GM23338 (cell line): ENCODE measurements around the gene SNORC. TPM values are rescaled to one million over a fixed set of nuclear protein-coding genes. Genes with fewer than 3 reads are reported as not detected.
A peak's percentile ranks its signal among the peaks of the same experiment; 100 is the strongest.

Source experiments
- ATAC-seq: fragments of 200-7000 bp; cut with Tn5 transposase; 3 replicates; pipeline ENCODE4 v1.9.1; 2020
- DNase-seq: peaks from one replicate; pipeline ENCODE4 v3.0.0-alpha.2; 2015; ENCODE audit warnings: low spot score
- H2AFZ ChIP-seq: fragments of 200-600 bp; sonication (generic); 2 replicates; pipeline ENCODE4 v1.8.0; 2016; ENCODE audit warnings: antibody characterized with exemption, mild to moderate bottlenecking, moderate library complexity
- H3F3A ChIP-seq: fragments of 200-600 bp; sonication (generic); replicated peaks from 2 replicates; pipeline ENCODE4 v1.8.0; 2017; ENCODE audit warnings: antibody characterized with exemption, mixed run types, low read depth
- H3K27ac ChIP-seq: fragments of 200-600 bp; sonication (generic); 2 replicates; pipeline ENCODE4 v1.6.1; 2016; ENCODE audit warnings: low read depth
- H3K27me3 ChIP-seq: fragments of 200-600 bp; sonication (generic); 2 replicates; pipeline ENCODE4 v1.8.0; 2016; ENCODE audit warnings: mild to moderate bottlenecking, mixed run types, moderate library complexity; ENCODE audit not compliant: insufficient read depth
- H3K36me3 ChIP-seq: fragments of 200-600 bp; sonication (generic); 2 replicates; pipeline ENCODE4 v1.8.0; 2016; ENCODE audit warnings: mild to moderate bottlenecking; ENCODE audit not compliant: insufficient read depth
- H3K4me1 ChIP-seq: fragments of 200-600 bp; sonication (generic); 2 replicates; pipeline ENCODE4 v1.8.0; 2016; ENCODE audit warnings: mild to moderate bottlenecking, moderate library complexity; ENCODE audit not compliant: insufficient read depth
- H3K4me2 ChIP-seq: fragments of 200-600 bp; sonication (generic); 2 replicates; pipeline ENCODE4 v1.7.1; 2017; ENCODE audit warnings: mixed run types
- H3K4me3 ChIP-seq: fragments of 200-600 bp; sonication (generic); 2 replicates; pipeline ENCODE4 v1.6.1; 2016; ENCODE audit warnings: mixed run types
- H3K79me2 ChIP-seq: fragments of 200-600 bp; sonication (generic); replicated peaks from 2 replicates; pipeline ENCODE4 v1.8.0; 2017; ENCODE audit warnings: mild to moderate bottlenecking; ENCODE audit not compliant: insufficient read depth
- H3K9me2 ChIP-seq: fragments of 200-600 bp; sonication (generic); 2 replicates; pipeline ENCODE4 v1.8.0; 2017; ENCODE audit not compliant: insufficient read depth
- H4K20me1 ChIP-seq: fragments of 200-600 bp; sonication (generic); replicated peaks from 2 replicates; pipeline ENCODE4 v1.8.0; 2017; ENCODE audit warnings: mild to moderate bottlenecking; ENCODE audit not compliant: insufficient read depth
- H3K27ac Mint-ChIP-seq: 2 replicates; pipeline ENCODE4 v1.8.0; 2020; ENCODE audit warnings: inconsistent platforms, mild to moderate bottlenecking, moderate library complexity, mixed read lengths
- H3K27me3 Mint-ChIP-seq: 3 replicates; pipeline ENCODE4 v1.8.0; 2022; ENCODE audit warnings: low read depth, mild to moderate bottlenecking, moderate library complexity, mixed read lengths, inconsistent platforms; ENCODE audit not compliant: insufficient read depth, poor library complexity
- H3K36me3 Mint-ChIP-seq: 3 replicates; pipeline ENCODE4 v1.8.0; 2021; ENCODE audit warnings: low read depth, mild to moderate bottlenecking, inconsistent platforms, moderate library complexity, mixed read lengths
- H3K4me1 Mint-ChIP-seq: 3 replicates; pipeline ENCODE4 v1.8.0; 2020; ENCODE audit warnings: mild to moderate bottlenecking, inconsistent platforms, mixed read lengths
- H3K4me3 Mint-ChIP-seq: 3 replicates; pipeline ENCODE4 v1.8.0; 2021; ENCODE audit warnings: moderate library complexity, mild to moderate bottlenecking, inconsistent platforms, mixed read lengths
- H3K9me3 Mint-ChIP-seq: 3 replicates; pipeline ENCODE4 v1.8.0; 2020; ENCODE audit warnings: moderate library complexity, mild to moderate bottlenecking, inconsistent platforms, mixed read lengths
- CTCF ChIP-seq, 2 experiments: fragments of 200-600 bp in 1 of 2; sonication (generic) in 1 of 2; conservative IDR thresholded peaks; 2 replicates each; pipeline versions ENCODE4 v1.5.1 to v1.6.1; 2016 to 2017; ENCODE audit warnings: antibody characterized with exemption in 2 of 2, low read depth in 2 of 2, mild to moderate bottlenecking in 2 of 2, moderate library complexity in 1 of 2
- EZH2 ChIP-seq: fragments of 200-600 bp; sonication (generic); IDR thresholded peaks from one replicate; pipeline ENCODE4 v1.8.0; 2017; ENCODE audit warnings: antibody characterized with exemption, mild to moderate bottlenecking, low read depth; ENCODE audit not compliant: unreplicated experiment
- JUNB ChIP-seq: IDR thresholded peaks from one replicate; pipeline ENCODE4 v1.6.1; 2016; ENCODE audit warnings: antibody characterized with exemption; ENCODE audit not compliant: unreplicated experiment
- NANOG ChIP-seq: IDR thresholded peaks from 2 replicates; pipeline ENCODE4 v1.6.1; 2016; ENCODE audit warnings: antibody characterized with exemption, borderline replicate concordance
- POLR2AphosphoS5 ChIP-seq: IDR thresholded peaks from 2 replicates; pipeline ENCODE4 v1.6.1; 2016; ENCODE audit warnings: antibody characterized with exemption, low read depth
- REST ChIP-seq: IDR thresholded peaks from one replicate; pipeline ENCODE4 v1.6.1; 2018; ENCODE audit warnings: antibody characterized with exemption; ENCODE audit not compliant: unreplicated experiment
- STAT1 ChIP-seq: IDR thresholded peaks from one replicate; pipeline ENCODE4 v1.6.1; 2016; ENCODE audit warnings: antibody characterized with exemption; ENCODE audit not compliant: unreplicated experiment
- ZNF331 ChIP-seq: fragments of 250-450 bp; sonication (Bioruptor Pico); IDR thresholded peaks from 2 replicates; pipeline ENCODE4 v1.5.0; 2020; ENCODE audit warnings: low read depth, mild to moderate bottlenecking, moderate library complexity
- ZNF462 ChIP-seq: fragments of 250-450 bp; sonication (Bioruptor Pico); IDR thresholded peaks from 2 replicates; pipeline ENCODE4 v1.5.0; 2020; ENCODE audit warnings: mild to moderate bottlenecking, moderate library complexity
- polyA plus RNA-seq: library from polyadenylated mRNA; unstranded; fragments of >200 nt; fragmentation: Nextera tagmentation; extraction: Ambion mirVana; gene quantifications from 2 replicates; pipeline ENCODE4 v1.2.1, GENCODE V29; 2016
- total RNA-seq: library from RNA; depleted of rRNA; stranded (reverse); fragments of >200 nt; shearing (Covaris generic); gene quantifications from 2 replicates; pipeline ENCODE4 v1.2.3, GENCODE V29; 2014

SNORC gene
- total and polyA plus RNA-seq, 2 experiments from 2014 or later: 0.80 to 1.6 TPM

GRCh38 chr2:232882085-232882484, 12.0 kb downstream of the SNORC start:
- TF ChIP-seq CTCF (conservative IDR thresholded peaks at IDR 0.05; ENCODE audit: low read depth in 2 of 2) (peak in 1 of 2 experiments; percentile 28; a peak in 1 of 4 replicates), ZNF462 (CRISPR knock-in tag) (no peak), STAT1 (no peak), EZH2 (no peak), NANOG (no peak), ZNF331 (CRISPR knock-in tag) (no peak), REST (no peak), POLR2AphosphoS5 (no peak), JUNB (no peak)
- H3K4me3 ChIP-seq: no peak overlapping the region
- peaks cover 15% of the 10 kb centered on the region for H3K27me3 ChIP-seq
- H3K79me2 ChIP-seq: no peaks in the 10 kb centered on the region
- no peaks in the 10 kb centered on the region for H3K36me3 ChIP-seq
- H3K9me3 Mint-ChIP-seq: no peaks in the 10 kb centered on the region
- no peak for ATAC-seq
- no peaks in the 10 kb centered on the region for H4K20me1 ChIP-seq
- no peaks in the 10 kb centered on the region for H3F3A ChIP-seq
- peaks cover 9% of the 10 kb centered on the region for H3K27me3 Mint-ChIP-seq
- no peaks in the 10 kb centered on the region for H3K36me3 Mint-ChIP-seq
- H3K4me2 ChIP-seq: no peak overlapping the region
- H2AFZ ChIP-seq: no peak overlapping the region
- no peak for DNase-seq
- no peaks in the 10 kb centered on the region; the same call in 1 of the 2 replicates for H3K4me1 ChIP-seq
- H3K4me1 Mint-ChIP-seq: peaks cover 1% of the 10 kb centered on the region
- H3K27ac ChIP-seq: no peak overlapping the region
- H3K27ac Mint-ChIP-seq: no peak overlapping the region
- H3K9me2 ChIP-seq: no peaks in the 10 kb centered on the region
- H3K4me3 Mint-ChIP-seq: no peak overlapping the region
